Lower leg skin (tissue), 3 donors: Measurements from ENCODE around the gene DIO1.

Source experiments
- CTCF ChIP-seq, 3 donors: fragments of 450-650 bp; IDR thresholded peaks; one replicate each; pipeline ENCODE4 v1.5.1; 2016; ENCODE audit warnings: antibody characterized with exemption in 3 of 3, mild to moderate bottlenecking in 3 of 3, moderate library complexity in 2 of 3
- POLR2A ChIP-seq, 2 donors: fragments of 450-650 bp; IDR thresholded peaks; one replicate each; pipeline ENCODE4 v1.6.1; 2016 to 2017; ENCODE audit warnings: antibody characterized with exemption in 2 of 2, mild to moderate bottlenecking in 1 of 2, moderate library complexity in 1 of 2

GRCh38 chr1:53868565-53868964 lies 25.4 kb upstream of the DIO1 start:
- TF ChIP-seq CTCF (IDR thresholded peaks at IDR 0.05) = no peak
- TF ChIP-seq POLR2A (IDR thresholded peaks at IDR 0.05) = no peak
